GM12873 (cell line): ENCODE results near the gene COPS9.

Source experiments
- TF ChIP-seq, protein P1 (sequence below): IDR thresholded peaks from 2 replicates; pipeline ENCODE4 v1.5.1; 2012; ENCODE audit warnings: low read depth, mild to moderate bottlenecking, moderate library complexity, low read length, control low read depth; ENCODE audit not compliant: insufficient read depth; ENCODE audit errors: missing control alignments

The COPS9 gene

DNA sequence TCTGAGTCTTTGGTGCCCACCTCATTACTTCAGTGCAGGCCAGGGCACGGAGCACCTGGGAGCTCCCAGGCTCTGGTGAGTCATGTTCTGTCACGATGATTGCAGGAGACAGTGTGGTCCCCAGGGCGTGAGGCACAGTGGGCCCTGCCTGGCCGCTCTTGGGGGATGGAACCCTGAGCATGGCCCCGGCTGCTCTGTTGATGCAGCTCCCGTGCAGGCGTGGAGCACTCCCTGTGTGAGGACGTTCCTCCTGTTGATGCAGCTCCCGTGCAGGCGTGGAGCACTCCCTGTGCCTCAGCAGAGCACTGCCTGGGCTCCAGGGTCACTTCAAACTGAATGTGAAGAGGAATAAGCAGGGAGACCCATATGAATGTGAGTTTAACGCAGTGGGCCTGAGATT is 30.1 kb downstream of the COPS9 start:
- TF ChIP-seq, protein P1, sequence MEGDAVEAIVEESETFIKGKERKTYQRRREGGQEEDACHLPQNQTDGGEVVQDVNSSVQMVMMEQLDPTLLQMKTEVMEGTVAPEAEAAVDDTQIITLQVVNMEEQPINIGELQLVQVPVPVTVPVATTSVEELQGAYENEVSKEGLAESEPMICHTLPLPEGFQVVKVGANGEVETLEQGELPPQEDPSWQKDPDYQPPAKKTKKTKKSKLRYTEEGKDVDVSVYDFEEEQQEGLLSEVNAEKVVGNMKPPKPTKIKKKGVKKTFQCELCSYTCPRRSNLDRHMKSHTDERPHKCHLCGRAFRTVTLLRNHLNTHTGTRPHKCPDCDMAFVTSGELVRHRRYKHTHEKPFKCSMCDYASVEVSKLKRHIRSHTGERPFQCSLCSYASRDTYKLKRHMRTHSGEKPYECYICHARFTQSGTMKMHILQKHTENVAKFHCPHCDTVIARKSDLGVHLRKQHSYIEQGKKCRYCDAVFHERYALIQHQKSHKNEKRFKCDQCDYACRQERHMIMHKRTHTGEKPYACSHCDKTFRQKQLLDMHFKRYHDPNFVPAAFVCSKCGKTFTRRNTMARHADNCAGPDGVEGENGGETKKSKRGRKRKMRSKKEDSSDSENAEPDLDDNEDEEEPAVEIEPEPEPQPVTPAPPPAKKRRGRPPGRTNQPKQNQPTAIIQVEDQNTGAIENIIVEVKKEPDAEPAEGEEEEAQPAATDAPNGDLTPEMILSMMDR: no peak

- TF ChIP-seq, protein P1: no peak
These were observed 33.0 kb downstream of the COPS9 start for GRCh38 chr2:240103136-240103535.

DNA sequence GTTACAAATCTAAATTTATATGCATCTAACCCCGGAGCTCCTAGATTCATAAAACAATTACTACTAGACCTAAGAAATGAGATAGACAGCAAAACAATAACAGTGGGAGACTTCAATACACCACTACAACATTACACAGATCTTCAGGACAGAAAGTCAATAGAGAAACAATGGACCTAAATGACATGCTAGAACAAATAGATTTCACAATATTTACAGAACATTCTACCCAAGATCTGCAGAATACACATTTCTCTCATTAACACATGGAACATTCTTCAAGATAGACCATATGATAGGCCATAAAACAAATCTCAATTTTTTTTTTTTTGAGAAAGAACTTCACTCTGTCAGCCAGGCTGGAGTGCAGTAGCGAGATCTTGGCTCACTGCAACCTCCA is 37.8 kb downstream of the COPS9 start:
- TF ChIP-seq, protein P1: no peak

- TF ChIP-seq, protein P1: no peak
These were observed 40.3 kb downstream of the COPS9 start for GRCh38 chr2:240095556-240096523.

GRCh38 chr2:240089306-240089705 is 46.8 kb downstream of the COPS9 start:
- TF ChIP-seq, protein P1: no peak

DNA sequence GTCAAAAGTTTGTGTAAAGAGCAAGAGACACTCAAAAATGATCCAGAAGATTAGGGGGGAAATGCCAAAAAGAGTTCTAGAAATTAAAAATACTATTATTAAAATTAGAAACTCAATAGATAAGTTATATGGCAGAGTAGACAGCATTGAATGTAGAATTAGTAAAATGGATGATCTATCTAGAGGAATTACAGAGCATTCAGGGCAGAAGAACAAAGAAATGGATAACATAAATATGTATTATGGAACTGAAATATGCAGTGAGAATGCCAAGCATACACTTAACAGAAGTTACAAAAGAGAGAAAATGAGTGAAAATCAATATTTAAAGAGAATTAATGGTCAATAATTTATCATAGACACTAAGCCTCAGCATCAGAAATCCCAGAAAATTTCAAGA is 49.5 kb downstream of the COPS9 start:
- TF ChIP-seq, protein P1: no peak
